H1 (cell line): Measurements from ENCODE around the gene PLAC1.

Experiments used
- CTCF ChIP-seq, 3 experiments: IDR thresholded peaks; 1 replicate in 2 of 3; 2 replicates in 1 of 3; pipeline versions ENCODE4 v1.5.1 to v1.6.1; 2011; ENCODE audit warnings: low read length in 3 of 3, mild to moderate bottlenecking in 3 of 3, inconsistent platforms in 2 of 3, low read depth in 1 of 3, moderate library complexity in 1 of 3; ENCODE audit not compliant: insufficient read depth in 1 of 3; ENCODE audit errors: control extremely low read depth in 1 of 3
- EP300 ChIP-seq, 2 experiments: IDR thresholded peaks; 1 replicate in 1 of 2; 2 replicates in 1 of 2; pipeline ENCODE4 v1.6.1; 2011 to 2012; ENCODE audit warnings: low read depth in 2 of 2, low read length in 2 of 2, mild to moderate bottlenecking in 2 of 2, borderline replicate concordance in 1 of 2, inconsistent platforms in 1 of 2, moderate library complexity in 1 of 2
- JUN ChIP-seq: IDR thresholded peaks from 2 replicates; pipeline ENCODE4 v1.6.1; 2011; ENCODE audit warnings: low read depth, mild to moderate bottlenecking, improper control_type of control experiment, low read length
- SP2 ChIP-seq: IDR thresholded peaks from 2 replicates; pipeline ENCODE4 v1.6.1; 2012; ENCODE audit warnings: mild to moderate bottlenecking, low read length, inconsistent platforms
- TEAD4 ChIP-seq: IDR thresholded peaks from 2 replicates; pipeline ENCODE4 v1.6.1; 2012; ENCODE audit warnings: low read depth, low read length, inconsistent platforms, mixed read lengths

GRCh38 chrX:134654398-134655012, 3.8 kb downstream of the PLAC1 start:
- TF ChIP-seq SP2 (no peak), EP300 (IDR thresholded peaks at IDR 0.05; ENCODE audit: borderline replicate concordance in 1 of 2, low read depth in 2 of 2, low read length in 2 of 2) (no peak), TEAD4 (no peak), JUN (no peak), CTCF (IDR thresholded peaks at IDR 0.05; ENCODE audit: control extremely low read depth in 1 of 3, insufficient read depth in 1 of 3, low read depth in 1 of 3, low read length in 3 of 3) (no peak)
